HG03139 (cell line): ENCODE measurements around the gene AHNAK2.
"Not testable (repeated sequence)": the region's sequence is repeated elsewhere in the genome, so short reads cannot be mapped to it uniquely, and the experiment has no call there.

Source experiments
- ATAC-seq: cut with Tn5 transposase; IDR thresholded peaks from one replicate; pipeline ENCODE4 v1.9.1; 2021; ENCODE audit not compliant: unreplicated experiment

Gene AHNAK2

GRCh38 chr14:104954746-104955395, 23.3 kb downstream of the AHNAK2 start:
- no peak for ATAC-seq

- ATAC-seq, result no peak
These were observed 24.1 kb downstream of the AHNAK2 start for GRCh38 chr14:104953896-104954656.

GRCh38 chr14:104953097-104953496, 25.1 kb downstream of the AHNAK2 start:
- no peak for ATAC-seq

- ATAC-seq, result not testable (repeated sequence)
These were observed 26.1 kb downstream of the AHNAK2 start for GRCh38 chr14:104951863-104952657.

GRCh38 chr14:104950701-104951100, 27.5 kb downstream of the AHNAK2 start:
- not testable (repeated sequence) for ATAC-seq

- no peak for ATAC-seq
These were observed 28.2 kb downstream of the AHNAK2 start for GRCh38 chr14:104950021-104950420.

- ATAC-seq, result not testable (repeated sequence)
These were observed 28.7 kb downstream of the AHNAK2 start for GRCh38 chr14:104949406-104949955.

GRCh38 chr14:104948736-104949031, 29.5 kb downstream of the AHNAK2 start:
- ATAC-seq, result no peak

- not testable (repeated sequence) for ATAC-seq
These were observed 30.1 kb downstream of the AHNAK2 start for GRCh38 chr14:104947881-104948735.

GRCh38 chr14:104947201-104947600, 31.0 kb downstream of the AHNAK2 start:
- not testable (repeated sequence) for ATAC-seq

- ATAC-seq, result not testable (repeated sequence)
These were observed 31.9 kb downstream of the AHNAK2 start for GRCh38 chr14:104945986-104946965.

- not testable (repeated sequence) for ATAC-seq
These were observed 32.9 kb downstream of the AHNAK2 start for GRCh38 chr14:104945266-104945665.

- not testable (repeated sequence) for ATAC-seq
These were observed 33.6 kb downstream of the AHNAK2 start for GRCh38 chr14:104944436-104945205.

- ATAC-seq, result not testable (repeated sequence)
These were observed 34.2 kb downstream of the AHNAK2 start for GRCh38 chr14:104944016-104944308.

GRCh38 chr14:104943216-104944015, 34.8 kb downstream of the AHNAK2 start:
- not testable (repeated sequence) for ATAC-seq

- no peak for ATAC-seq
These were observed 35.6 kb downstream of the AHNAK2 start for GRCh38 chr14:104942586-104942985.

- ATAC-seq, result no peak
These were observed 36.4 kb downstream of the AHNAK2 start for GRCh38 chr14:104941508-104942365.
